Hindlimb muscle (tissue), 1 donor: ENCODE measurements around the gene CMIP. TPM values are rescaled to one million over a fixed set of nuclear protein-coding genes. Genes with fewer than 3 reads are reported as not detected.

ENCODE experiments used
- DNase-seq: peaks from one replicate; pipeline ENCODE4 v3.0.0-alpha.2; 2013
- polyA plus RNA-seq: library from polyadenylated mRNA; unstranded; fragments of 120-200 nt; gene quantifications from one replicate; pipeline ENCODE4 v1.2.1, GENCODE V29; 2013; ENCODE audit not compliant: insufficient read length

Gene CMIP
- polyA plus RNA-seq, 1 donor, result 18.0 TPM

GRCh38 chr16:81462683-81463082, 18.1 kb downstream of the CMIP start:
- DNase-seq, result no peak

- DNase-seq, result no peak
Measured at GRCh38 chr16:81463296-81463890, 18.8 kb downstream of the CMIP start.

DNA sequence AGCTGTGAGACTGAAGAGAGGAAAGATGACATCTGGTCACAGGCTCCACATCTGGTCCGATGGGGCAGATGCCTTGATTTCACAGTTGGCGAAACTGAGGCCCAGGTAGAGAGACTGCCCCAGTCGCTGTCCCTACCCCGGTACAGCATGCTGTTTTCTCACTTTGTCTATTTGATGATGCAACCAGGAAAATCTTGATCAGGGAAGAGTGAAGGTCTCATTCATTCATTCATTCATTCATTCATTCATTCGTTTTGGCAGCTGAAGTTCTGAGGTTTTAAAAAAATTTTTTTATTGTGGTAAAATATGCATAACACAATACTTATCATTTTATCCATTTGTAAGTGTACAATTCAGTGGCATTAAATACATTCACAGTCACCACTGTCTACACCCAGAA, 19.7 kb downstream of the CMIP start:
- no peak for DNase-seq

- no peak for DNase-seq
Measured at GRCh38 chr16:81465375-81465943, 20.9 kb downstream of the CMIP start.

DNA sequence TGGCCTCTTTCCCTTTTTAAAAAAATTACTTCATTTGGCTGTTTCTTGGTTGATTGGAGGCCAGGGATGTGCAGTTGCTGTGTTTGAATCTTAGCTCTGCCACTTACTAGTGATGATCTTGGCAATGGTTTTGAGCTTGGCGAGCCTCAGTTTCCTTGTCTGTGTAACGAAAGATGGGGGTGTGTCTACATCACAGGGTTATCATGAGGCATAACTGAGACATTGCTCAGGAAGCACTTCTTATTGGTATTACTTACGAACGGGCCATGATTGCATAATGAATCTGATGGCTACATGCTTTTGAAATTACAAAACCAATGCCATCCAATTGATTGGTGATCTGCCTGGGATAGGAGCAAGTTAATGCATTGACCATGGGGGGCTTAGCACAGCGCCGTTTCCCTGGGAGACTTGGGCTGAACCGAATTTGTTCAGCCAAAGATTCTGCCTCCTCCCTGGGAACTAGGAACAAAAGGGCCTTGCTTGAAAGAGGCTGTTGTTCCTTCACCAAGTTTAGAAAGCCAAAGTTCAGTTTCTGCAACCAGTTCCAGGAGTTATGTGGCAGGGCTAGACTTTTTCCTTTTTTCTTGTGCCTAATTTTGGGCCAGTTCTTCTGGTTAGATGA, 21.9 kb downstream of the CMIP start:
- DNase-seq, result no peak

DNA sequence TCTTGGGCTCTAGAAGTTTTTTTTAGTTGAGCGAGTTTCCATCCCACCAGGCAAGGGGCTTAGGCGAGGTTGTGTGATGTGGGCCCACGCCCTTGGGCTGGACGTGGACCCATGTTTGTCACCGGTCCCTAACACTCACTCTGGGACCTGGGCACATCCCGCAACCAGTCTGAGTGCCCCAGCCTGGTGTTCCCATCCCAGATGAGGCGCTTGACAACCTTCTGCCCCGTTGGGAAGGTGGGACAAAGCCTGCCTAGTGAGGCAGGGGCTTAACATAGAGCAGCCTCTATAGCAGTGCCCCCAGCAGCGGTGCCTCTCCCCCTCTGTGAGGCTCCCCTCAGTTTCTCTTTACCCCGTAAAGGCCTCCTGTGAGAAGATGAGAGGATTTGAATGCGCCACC, 22.5 kb downstream of the CMIP start:
- no peak for DNase-seq

DNA sequence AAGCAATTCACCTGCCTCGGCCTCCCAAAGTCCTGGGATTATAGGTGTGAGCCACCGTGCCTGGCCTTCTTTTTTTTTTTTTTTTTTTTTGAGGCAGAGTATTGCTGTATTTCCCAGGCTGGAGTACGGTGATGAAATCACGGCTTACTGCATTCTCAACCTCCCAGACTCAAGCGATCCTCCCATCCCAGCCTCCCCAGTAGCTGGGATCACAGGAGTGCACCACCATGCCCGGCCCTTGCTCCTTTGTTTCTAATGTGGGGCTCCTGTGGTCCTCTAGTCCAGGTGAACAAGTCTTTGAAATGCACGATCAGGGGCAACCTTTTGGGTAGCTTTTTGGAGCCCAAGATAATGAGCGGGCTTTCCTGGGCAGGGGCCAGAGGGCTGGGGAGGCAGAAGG, 23.2 kb downstream of the CMIP start:
- DNase-seq, result no peak

DNA sequence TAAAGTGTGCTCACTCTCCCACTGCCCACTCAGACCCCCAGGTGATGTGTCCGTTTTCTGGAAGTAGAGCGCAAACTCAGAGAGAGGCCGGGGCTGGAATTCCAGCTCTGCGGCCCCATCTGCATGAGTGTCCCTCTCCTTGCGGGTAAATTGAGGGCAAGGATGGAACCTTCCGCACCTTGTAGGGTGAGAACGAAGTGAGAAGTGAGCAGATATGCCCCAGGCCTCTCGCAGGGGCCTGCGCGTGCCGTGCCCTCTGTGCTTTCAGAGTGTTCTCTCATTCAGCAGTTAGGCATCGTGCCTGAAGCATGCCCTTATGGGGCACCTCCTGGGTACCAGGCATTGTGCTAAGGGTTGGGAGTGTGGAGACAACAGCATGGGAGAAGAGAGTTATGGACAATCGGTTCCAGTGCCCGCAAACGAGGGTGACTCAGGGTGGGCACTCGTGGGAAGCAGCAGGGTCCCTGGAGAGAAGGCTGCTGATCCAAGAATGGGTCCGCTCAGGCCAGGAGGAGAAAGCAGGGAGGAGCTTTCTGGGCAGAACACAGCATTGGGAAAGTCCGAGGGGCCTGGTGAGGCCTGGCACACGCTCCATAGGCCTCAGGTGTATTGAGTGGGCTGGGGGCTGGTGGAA, 23.8 kb downstream of the CMIP start:
- DNase-seq, result no peak

GRCh38 chr16:81469183-81469677, 24.6 kb downstream of the CMIP start:
- DNase-seq, result no peak

GRCh38 chr16:81469710-81470535, 25.3 kb downstream of the CMIP start:
- no peak for DNase-seq

DNA sequence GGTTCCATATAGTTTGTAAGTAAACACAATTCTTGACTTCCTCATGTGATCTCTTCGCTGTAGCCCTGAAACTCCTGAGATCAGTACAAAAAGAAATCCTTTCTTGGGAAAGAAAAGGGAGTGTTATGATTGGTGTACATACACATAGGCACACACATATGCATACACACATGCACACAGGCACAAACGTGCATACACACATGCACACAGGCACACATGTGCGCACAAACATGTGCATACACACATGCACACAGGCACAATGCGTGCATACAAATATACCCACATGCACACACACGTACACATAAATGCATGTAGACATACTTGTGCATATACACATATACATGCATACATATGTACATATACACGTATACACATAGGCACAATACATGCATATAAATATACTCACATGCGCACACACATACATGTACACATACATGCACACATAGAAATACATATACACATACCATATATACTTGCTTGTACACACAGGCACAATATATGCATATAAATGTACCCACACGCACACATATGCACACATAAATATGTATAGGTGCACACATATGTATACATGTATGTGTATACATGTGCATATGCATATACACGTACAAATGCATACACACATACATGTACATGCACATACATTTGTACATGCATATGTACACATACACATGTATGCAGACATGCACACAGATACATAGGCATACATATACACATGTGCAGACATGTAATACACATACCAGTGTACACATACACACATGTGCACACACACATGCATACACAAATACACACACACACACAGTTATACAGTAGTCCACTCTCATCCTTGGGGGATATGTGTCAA, 26.4 kb downstream of the CMIP start:
- no peak for DNase-seq

- no peak for DNase-seq
Measured at GRCh38 chr16:81471882-81472281, 27.3 kb downstream of the CMIP start.

GRCh38 chr16:81472391-81472790, 27.8 kb downstream of the CMIP start:
- DNase-seq, result no peak

GRCh38 chr16:81473066-81473488, 28.5 kb downstream of the CMIP start:
- DNase-seq, result no peak

- DNase-seq, result peak; percentile 54
Measured at GRCh38 chr16:81473558-81473957, 28.9 kb downstream of the CMIP start.

DNA sequence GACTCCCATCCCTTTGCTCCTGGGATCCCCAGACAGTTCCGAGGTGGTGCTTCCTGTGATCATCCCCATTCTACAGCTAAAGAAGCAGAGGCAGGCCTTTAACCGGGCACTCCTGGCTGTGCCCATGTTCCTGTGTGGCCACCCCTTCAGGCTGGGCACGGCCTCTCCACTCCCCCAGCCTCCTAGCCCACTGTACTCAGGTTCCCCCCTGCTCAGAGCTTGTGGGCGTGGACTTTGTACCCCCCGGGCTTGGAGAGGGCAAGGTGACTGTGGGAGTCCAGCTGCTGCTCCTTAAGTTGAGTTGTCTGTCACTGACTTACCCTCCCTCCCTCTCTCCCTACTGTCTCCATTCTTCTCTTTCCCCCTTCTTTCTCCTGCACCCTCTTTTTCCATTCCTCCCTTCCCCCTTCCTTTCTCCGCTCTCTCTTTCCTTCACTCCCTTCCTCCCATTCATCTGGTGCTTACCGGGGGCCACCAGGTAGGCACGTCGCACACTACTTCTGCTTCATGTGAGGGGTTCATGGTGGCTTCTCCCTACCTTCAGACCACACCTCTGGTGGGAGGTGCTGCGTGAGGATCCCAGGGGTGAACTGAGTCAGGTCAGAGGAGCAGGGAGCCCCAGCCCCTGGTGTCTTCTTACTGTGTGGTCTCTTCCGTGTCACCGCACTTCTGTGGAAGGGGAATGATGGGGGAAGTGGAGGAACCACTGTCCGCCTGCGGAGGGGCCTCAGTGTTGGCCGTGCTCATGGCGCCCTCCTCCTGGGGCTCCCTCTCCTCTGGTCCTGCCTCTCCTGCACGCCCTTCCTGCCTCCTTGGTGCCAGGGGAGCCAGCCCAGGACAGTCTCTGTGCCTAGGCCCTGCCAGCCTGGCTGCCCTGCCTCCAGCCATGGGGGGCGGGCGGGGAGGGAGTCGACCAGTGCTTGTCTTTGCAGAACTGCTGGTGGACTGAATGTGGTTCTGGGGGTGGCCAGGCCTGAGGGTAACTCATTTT, 29.7 kb downstream of the CMIP start:
- DNase-seq, result no peak

DNA sequence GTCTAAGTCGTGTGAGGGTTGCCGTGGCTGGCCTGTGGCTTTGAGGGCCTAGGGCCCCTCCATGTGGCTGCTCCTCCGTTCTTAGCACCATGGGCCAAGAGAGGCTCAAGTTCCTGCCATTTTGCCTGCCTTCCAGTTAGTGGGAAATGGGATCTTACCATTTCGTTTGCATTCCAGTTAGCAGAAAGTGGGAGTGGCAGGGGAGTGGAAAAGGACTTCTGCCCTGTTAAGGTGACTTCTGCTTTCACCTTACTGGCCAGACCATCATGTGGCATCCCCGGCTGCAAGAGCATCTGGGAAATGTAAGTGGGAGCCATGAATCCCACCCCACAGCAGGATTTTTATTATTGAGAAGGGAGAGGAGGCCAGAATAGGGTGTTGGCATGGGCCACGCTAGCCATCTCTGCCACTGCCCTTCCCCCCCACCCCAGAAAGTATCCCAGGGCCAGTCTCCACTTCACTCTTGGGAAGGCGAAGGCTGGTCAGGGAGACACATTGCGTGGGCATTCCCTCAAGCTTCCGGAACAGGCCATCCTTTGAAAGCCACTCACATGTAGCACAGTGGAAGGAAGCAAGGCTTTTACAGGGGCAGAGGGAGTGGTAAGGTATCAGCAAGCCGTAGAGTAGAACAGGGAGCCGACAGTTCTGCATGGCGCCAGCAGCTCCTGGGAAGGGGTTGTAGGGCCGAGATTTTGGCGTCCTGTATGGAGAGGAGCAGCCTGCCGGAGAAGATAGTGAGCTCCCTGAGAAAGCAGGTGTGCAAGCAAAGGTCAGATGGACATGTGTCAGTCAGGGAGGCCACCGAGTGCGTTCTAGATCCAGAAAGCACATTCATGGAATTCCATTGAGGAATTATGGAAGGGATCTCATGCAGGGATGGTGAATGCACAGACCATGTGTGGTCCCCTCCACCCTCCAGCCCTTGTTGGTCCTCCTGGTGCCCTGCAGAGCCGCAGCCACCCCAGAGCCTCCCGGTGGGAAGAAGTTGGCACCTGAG, 33.4 kb downstream of the CMIP start:
- DNase-seq, result no peak

DNA sequence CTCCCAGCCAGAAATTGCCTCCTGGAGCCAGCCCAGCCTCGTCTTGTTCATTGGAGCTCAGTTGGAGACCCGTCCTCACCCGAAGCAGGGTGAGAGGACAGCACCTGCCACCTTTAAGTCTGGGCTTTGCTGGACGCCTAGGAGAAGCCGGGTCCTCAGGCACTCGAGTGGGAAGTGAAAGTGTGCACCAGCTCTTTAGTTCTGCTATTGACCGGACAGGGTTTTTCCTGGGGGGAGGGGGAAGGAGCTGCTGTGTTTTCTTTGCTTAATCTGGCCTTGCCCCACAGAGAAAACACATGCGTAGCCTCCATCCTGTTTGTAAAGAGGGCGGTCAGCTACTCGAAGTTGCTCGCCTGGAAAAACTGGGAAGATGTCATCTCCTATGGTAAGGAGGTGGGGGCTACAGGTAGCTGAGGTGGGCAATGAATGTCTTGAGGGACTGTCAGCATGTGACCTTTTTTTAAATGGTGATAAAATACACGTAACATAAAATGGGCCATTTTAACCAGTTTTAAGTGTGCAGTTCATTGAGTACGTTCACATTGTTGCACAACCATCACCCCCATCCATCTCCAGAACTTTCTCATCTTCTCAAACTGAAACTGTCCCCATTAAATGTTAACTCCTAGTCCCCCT, 34.4 kb downstream of the CMIP start:
- peak; percentile 43 for DNase-seq
